ENCODE results near the gene PNMA6A.
A peak's percentile ranks its signal among the peaks of the same experiment; 100 is the strongest.
"Not testable (repeated sequence)": the region's sequence is repeated elsewhere in the genome, so short reads cannot be mapped to it uniquely, and the experiment has no call there.

Gene PNMA6A

DNA sequence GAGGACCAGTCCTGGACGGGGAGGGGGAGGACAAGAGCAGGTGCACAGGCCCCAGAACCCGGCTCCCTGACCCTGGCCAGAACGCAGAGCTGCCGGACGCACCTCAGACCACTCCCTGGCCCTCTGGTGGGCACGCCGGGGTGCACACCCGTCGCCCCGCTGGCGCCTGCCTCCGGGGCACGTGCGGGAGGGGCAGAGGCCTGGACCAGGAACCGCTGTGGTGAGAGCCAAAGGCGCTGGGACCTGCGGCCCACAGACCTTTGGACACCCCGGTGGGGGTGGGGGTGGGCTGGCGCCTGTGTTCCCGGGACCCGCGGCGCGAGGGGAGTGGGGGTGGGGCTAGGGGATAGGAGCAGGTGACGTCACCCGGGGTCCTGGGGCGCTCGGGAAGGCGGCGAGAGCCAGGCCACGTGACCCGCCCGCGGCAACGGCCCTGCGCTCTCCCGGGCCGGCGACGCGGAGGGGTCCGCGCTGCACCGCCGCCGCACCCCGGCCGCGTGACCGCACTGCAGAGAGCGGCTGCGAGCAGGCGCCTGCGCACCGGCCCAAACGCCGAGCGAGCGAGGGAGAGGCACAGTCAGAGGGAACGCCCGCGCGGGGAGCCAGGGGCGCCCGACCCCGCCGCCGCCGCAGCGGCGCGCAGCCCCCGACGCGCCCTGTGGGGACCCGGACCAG, at the start of gene PNMA6A:
TSS of gene PNMA6A (plus strand) at position 546 of the 675 bp plus-strand sequence. CDS start 609 bp downstream, outside the sequence.
- not testable (repeated sequence) for DNase-seq (ENCODE audit: low read depth)

GRCh38 chrX:153026501-153026900, 45.8 kb upstream of the PNMA6A start:
- H3K4me3 ChIP-seq (ENCODE audit: low read depth, low read length); DNase-seq (ENCODE audit: low read depth): not testable (repeated sequence)

More for the DNA sequence above, at the start of gene PNMA6A:
- H3K4me3 ChIP-seq (ENCODE audit: low read depth, low read length) = not testable (repeated sequence)

DNA sequence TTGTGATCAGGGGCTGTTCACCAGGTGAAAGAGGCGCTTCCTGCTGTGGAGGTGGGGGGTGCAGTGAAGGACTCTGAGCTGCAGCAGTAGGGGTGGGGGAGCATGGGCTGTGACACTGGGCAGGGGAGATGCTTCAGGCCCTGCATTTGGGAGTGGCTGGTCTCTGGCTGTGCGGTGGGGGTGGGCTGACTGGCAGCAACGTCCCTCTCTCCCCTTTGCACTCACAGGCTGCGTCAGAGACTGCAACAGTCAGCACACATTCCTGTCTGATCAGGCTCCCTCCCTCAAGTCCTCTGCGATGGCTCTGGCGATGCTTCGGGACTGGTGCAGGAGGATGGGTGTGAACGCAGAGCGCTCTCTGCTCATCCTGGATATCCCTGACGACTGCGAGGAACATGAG, 43.8 kb upstream of the PNMA6A start:
- not testable (repeated sequence) for DNase-seq (ENCODE audit: low read depth); H3K4me3 ChIP-seq (ENCODE audit: low read depth, low read length)

DNA sequence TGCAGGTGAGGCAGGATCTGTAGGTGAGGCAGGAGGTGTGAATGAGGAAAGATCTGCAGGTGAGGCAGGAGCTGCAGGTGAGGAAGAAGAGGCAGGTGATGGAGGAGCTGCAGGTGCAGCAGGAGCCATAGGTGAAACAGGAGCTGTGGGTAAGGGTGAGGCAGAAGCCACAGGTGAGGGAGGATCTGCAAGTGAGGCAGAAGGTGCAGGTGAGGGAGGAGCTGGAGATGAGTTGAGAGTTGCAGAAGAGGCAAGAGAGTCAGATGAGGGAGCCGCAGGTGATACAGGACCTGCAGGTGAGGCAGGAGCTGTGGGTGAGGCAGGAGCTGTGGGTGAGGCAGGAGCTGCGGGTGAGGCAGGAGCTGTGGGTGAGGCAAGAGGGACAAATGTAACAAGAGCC, 43.1 kb upstream of the PNMA6A start:
- DNase-seq (ENCODE audit: low read depth) = no peak
- H3K4me3 ChIP-seq (ENCODE audit: low read depth, low read length) = no peak overlapping the region

DNA sequence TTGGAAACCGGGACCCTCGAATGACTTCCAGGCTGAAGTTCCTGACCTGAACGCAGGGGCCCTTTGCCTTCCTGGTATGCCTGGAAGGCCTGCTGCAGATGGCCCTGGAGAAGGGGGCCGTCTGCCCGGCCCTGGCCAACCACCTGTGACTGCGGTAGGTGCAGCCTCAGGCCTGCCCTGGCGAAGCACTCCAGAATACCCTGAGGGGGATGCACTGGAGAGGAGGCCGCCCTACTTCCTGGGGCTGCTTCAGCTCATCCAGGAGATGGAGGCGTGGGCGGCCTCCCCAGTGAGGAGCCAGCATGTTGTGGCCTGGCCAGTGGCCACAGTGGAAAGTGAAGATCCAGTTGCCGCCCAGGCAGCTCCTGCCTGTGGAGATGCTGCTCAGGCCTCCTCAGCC, 42.4 kb upstream of the PNMA6A start:
- H3K4me3 ChIP-seq (ENCODE audit: low read depth, low read length) = no peak overlapping the region
- no peak for DNase-seq (ENCODE audit: low read depth)

DNA sequence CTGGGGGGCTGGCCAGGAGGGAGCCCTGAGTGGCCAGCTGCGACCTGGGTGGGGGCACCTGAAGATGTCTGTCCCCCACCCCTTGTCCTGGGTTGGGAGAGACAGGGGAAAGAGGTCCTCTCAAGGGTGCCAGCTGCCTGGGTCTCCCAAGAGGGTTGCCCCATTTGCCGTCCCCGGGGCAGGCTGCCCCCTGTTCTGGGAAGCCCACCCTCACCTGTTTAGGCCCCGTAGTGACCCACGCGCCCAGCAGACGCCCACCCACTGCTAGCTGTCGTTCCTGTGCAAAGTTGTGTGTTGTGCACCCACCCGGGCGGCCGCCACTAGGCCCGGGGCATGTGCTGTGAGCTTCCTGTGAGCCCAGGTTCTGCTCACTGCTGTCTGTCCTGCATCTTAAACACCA, 41.5 kb upstream of the PNMA6A start:
- DNase-seq (ENCODE audit: low read depth) = no peak
- H3K4me3 ChIP-seq (ENCODE audit: low read depth, low read length) = no peak overlapping the region

DNA sequence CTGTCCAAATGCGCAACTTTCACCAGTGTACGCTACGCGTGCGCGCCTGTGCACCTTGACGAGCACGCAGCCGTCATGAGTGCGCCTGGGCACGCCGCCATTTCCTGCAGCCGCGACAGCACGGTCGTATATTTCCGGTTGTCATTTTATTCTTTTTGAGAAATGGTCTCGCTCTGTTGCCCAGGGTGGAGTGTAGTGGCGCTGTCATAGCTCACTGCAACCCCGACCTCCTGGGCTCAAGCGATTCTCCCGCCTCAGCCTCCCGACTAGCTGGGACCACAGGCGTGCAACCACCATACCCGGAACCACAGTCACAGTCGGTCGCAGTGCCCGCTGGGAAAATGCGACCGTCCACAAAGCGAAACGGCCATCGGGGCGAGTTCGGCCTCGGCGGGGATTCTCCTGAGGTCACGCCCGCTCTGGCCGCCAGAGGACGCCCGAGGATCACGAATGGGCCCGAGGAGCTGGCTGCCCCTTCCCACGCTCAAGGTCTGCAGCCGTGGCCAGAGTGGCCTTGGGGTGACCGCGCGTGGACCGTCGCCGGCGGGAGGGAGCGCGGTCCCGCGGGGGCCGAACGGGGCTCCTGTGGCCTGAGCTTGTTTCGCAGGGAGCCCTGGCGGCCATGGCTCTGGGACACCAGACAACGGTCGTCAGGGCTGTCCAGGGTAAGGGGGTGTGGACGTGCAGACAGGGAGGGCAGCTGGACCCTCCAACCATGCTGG, 39.7 kb upstream of the PNMA6A start:
- H3K4me3 ChIP-seq (ENCODE audit: low read depth, low read length) = peak overlapping the region; percentile 33
- DNase-seq (ENCODE audit: low read depth) = no peak

DNA sequence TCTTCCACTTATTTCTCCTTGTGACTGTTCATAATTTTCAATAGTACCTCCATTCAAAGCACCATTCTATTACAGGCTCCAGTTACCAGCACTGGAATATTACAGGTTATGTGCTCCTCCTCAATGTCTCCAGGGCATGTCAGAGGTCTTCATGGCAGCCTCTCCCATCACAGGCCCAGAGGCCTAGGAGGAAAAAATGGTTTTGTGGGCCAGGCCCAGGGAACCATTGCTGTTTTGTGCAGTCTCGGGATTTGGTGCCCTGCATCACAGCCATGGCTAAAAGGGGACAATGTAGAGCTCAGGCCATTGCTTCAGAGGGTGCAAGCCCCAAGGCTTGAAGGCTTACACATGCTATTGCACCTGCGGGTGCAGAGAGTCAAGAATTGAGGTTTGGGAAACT, 23.2 kb upstream of the PNMA6A start:
- H3K4me3 ChIP-seq (ENCODE audit: low read depth, low read length) = no peak overlapping the region
- no peak for DNase-seq (ENCODE audit: low read depth)

DNA sequence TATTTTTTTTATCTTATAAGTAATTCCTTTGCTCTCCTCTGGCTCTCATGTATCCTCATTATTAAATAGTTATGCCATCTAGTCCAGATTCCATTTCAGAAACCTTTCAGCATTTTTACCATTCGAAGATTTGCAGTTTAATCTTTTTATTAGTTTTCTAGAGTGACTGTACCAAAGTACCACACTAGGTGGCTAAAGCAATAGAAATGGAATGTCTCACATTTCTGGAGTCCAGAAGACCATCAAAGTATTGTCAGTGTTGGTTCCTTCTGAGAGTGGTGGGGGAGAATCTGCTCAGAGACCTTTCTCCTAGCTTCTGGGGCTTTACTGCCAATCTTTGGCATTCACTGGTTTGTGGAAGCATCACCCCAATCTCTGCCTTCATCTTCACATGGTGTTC, 19.7 kb upstream of the PNMA6A start:
- H3K4me3 ChIP-seq (ENCODE audit: low read depth, low read length) = no peak overlapping the region
- DNase-seq (ENCODE audit: low read depth) = no peak

DNA sequence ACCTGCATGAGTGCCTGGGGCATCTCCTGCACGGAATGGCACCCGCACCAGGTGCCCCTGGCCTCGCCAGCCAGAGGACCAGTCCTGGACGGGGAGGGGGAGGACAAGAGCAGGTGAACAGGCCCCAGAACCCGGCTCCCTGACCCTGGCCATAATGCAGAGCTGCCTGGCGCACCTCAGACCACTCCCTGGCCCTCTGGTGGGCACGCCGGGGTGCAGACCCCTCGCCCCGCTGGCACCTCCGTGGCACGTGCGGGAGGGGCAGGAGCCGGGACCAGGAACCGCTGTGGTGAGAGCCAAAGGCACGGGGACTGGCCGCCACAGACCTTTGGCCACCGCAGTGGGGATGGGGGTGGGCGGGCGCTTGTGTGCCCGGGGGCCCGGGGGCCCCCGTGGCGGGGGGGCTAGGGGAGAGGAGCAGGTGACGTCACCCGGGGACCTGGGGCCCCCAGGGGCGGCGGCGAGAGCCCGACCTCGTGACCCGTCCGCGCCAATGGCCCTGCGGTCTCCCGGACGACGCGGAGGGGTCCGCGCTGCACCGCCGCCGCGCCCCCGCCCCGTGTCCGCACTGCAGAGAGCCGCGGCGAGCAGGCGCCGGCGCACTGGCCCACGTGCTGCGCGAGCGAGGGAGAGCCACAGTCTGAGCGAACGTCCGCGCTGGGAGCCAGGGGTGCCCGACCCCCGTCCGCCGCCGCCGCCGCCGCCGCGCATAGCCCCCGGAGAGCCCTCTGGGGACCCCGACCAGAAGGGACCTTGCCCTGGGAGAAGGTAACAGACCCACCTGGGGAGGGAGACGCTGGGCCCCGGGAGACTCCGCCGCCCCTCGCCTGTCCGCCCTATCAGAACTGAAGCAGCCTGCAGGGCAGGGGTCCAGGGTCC, 16.1 kb upstream of the PNMA6A start, which contains the start of gene PNMA3:
TSS of gene PNMA3 (plus strand) at position 600 of the 879 bp plus-strand sequence. CDS start 586 bp downstream, outside the sequence.
- H3K4me3 ChIP-seq (ENCODE audit: low read depth, low read length) = peak within 1 kb of the TSS; percentile 25

DNA sequence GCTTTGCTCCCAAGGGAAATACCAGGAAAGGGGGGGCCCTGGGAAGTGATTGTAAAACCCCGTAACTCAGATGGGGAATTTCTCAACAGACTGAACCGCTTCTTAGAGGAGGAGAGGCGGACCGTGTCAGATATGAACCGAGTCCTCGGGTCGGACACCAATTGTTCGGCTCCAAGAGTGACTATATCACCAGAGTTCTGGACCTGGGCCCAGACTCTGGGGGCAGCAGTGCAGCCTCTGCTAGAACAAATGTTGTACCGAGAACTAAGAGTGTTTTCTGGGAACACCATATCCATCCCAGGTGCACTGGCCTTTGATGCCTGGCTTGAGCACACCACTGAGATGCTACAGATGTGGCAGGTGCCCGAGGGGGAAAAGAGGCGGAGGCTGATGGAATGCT, 15.0 kb upstream of the PNMA6A start:
- DNase-seq (ENCODE audit: low read depth) = no peak
- no peak overlapping the region for H3K4me3 ChIP-seq (ENCODE audit: low read depth, low read length)

More for the DNA sequence above, 16.1 kb upstream of the PNMA6A start, which contains the start of gene PNMA3:
- no peak for DNase-seq (ENCODE audit: low read depth)

DNA sequence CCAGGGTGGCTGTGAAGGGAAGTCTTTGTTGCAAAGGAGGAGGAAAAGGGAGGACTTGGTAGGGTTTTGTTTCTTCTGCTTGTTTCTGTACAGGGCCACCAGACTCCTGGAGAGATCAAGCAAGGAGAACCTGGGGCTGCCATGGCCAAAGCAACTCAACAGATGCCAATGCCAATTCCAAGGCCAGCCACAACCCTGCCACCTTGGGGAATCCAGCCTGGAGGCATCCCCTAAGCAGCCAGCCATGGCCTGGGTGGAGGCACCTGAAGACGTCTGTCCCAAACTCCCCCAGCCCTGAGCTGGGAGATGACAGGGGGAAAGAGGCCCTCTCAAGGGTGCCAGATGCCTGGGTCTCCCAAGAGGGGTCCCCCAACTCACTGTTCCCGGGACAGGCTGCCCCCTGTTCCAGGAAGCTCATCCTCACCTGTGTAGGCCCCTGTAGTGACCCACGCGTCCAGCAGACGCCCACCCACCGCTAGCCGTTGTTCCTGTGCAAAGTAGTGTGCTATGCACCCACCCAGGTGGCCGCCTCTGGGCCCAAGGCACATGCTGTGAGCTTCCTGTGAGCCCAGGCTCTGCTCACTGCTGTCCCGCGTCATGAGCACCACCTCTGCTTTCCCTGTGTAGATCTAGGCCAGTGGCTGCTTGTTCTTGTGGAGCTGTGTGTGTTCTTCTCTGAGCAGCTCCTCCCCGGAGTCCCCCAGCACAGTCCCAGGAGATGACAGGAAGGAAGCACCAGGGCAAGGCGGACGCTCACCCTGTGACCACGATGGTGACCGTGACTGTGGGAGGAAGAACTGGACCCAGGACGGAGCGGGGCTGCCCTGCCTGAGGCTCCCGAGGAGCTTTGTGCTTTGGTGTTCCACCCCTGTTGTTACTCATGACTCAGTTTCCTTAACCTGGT, 12.8 kb upstream of the PNMA6A start:
- H3K4me3 ChIP-seq (ENCODE audit: low read depth, low read length) = no peak overlapping the region
- DNase-seq (ENCODE audit: low read depth) = no peak

- H3K4me3 ChIP-seq (ENCODE audit: low read depth, low read length) = no peak overlapping the region
- no peak for DNase-seq (ENCODE audit: low read depth)
These were observed 12.2 kb upstream of the PNMA6A start for GRCh38 chrX:153060095-153060445.

- H3K4me3 ChIP-seq (ENCODE audit: low read depth, low read length) = no peak overlapping the region
- no peak for DNase-seq (ENCODE audit: low read depth)
These were observed 10.5 kb upstream of the PNMA6A start for GRCh38 chrX:153061732-153062131.

GRCh38 chrX:153063315-153063714, 8.9 kb upstream of the PNMA6A start:
- DNase-seq (ENCODE audit: low read depth) = no peak
- no peak overlapping the region for H3K4me3 ChIP-seq (ENCODE audit: low read depth, low read length)

DNA sequence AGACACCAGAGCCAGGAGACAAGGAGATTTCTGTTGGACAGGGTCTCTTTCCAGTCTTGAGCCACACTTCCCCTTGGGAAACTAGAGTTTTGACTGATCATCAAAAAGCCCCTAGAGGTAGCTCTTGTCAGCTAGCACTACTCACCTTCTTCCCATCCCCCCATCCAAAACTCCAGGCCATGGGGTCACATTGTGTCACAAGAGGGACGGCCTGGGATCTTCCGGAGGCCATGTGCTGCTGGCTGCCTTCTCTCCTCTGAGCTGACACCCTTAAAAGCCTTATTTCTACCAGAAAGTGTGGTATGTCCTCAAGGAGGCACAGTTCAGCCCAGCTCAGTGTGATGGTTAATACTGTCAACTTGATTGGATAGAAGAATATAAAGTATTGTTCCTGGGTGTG, 8.2 kb upstream of the PNMA6A start:
- no peak for DNase-seq (ENCODE audit: low read depth)
- no peak overlapping the region for H3K4me3 ChIP-seq (ENCODE audit: low read depth, low read length)

DNA sequence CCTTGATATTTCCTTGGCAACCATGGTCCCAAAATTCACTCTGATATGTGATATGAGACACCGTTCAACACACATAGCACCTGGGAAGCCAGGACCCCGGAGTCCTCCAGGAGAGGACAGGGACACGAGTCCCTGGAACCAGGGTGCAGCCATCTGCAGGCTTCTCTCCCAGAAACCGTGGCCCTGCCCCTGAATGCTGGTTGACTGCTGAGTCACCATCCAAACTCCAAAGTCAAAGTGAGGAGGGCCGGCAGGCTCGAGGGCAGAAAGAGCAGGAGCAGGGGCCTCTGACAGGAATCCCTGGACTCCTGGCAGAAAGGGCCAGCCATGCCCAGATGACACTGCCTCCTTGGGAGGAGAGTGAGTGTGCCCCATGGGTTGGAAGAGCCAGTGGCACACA, 6.9 kb upstream of the PNMA6A start:
- DNase-seq (ENCODE audit: low read depth) = no peak
- H3K4me3 ChIP-seq (ENCODE audit: low read depth, low read length) = no peak overlapping the region

DNA sequence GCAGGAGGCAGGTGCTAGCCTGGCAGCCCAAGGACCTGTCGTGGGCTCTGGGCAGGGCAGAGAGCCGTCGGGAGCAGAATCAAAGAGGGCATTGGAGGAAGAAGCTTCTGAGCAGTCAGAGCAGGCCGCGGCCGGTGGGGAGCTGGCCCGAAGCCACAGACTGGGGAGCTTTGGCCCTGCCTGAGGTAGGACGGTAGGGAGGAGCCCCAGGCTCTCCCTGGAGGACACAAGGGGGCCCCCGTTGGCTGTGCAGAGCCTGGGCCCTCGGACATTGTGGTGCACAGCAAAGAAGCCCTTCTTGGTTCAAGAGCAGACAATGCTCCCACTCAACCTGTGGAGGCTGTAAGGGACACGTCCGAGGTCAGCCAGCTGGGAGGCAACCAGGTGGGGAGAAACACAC, 5.9 kb upstream of the PNMA6A start:
- H3K4me3 ChIP-seq (ENCODE audit: low read depth, low read length); DNase-seq (ENCODE audit: low read depth): not testable (repeated sequence)

GRCh38 chrX:153073331-153073730, 1.1 kb downstream of the PNMA6A start:
- not testable (repeated sequence) for H3K4me3 ChIP-seq (ENCODE audit: low read depth, low read length); DNase-seq (ENCODE audit: low read depth)
